Measurements from ENCODE around the gene IMMP2L.

Gene IMMP2L

GRCh38 chr7:111101856-111102646 is 460.2 kb downstream of the IMMP2L start:
- DNase-seq (ENCODE audit: low spot score) = no peak

DNA sequence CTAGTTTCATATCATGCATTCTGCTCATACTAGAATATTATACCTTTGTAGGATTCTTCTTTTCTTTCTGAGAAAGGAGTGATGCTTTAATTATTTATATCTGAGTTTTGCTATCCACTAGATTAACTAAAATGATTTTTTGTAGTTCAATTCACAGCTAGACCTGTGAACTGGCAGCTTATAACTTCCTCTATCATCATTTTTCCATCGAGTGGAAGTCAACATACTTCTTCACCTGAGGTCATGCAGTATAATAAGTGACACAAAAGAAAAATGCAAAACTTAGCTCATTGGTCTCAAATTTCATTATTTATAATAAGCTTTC is 463.4 kb downstream of the IMMP2L start:
- DNase-seq (ENCODE audit: low spot score) = no peak

- peak; percentile 35 for DNase-seq (ENCODE audit: low spot score)
Observed at GRCh38 chr7:111098011-111098925, 464.0 kb downstream of the IMMP2L start.

GRCh38 chr7:111096997-111097396 is 465.3 kb downstream of the IMMP2L start:
- DNase-seq (ENCODE audit: low spot score) = no peak

DNA sequence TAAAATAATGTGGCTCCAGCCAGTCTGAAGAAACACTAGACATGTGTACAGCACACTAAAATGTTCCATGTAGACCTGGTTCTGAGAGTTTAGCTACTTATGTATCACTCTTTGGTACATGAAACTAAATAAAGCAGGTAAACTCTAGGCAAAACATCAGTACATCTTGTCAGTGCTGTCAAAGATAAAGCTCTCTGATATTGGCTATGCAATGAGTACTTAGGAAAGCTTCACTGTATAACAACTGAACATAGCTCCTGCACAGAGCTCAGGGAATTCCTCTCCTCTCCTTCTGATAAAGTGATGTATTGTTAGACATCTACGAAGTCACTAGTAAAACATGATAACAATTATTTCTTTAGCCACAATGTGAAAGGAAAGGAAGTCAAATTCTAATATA is 467.9 kb downstream of the IMMP2L start:
- no peak for DNase-seq (ENCODE audit: low spot score)

- DNase-seq (ENCODE audit: low spot score) = no peak
Observed at GRCh38 chr7:111093496-111093895, 468.8 kb downstream of the IMMP2L start.

- no peak for DNase-seq (ENCODE audit: low spot score)
Observed at GRCh38 chr7:111092406-111093236, 469.7 kb downstream of the IMMP2L start.

GRCh38 chr7:111091593-111092358 is 470.5 kb downstream of the IMMP2L start:
- peak; percentile 34 for DNase-seq (ENCODE audit: low spot score)

- peak; percentile 85 for DNase-seq (ENCODE audit: low spot score)
Observed at GRCh38 chr7:111090846-111091245, 471.4 kb downstream of the IMMP2L start, which contains the start of gene LRRN3. Gene LRRN3, plus strand, starts transcription at chr7:111091127. Its CDS starts 31,646 bp downstream, at chr7:111122773.

- DNase-seq (ENCODE audit: low spot score) = no peak
Observed at GRCh38 chr7:111089822-111090426, 472.4 kb downstream of the IMMP2L start.

DNA sequence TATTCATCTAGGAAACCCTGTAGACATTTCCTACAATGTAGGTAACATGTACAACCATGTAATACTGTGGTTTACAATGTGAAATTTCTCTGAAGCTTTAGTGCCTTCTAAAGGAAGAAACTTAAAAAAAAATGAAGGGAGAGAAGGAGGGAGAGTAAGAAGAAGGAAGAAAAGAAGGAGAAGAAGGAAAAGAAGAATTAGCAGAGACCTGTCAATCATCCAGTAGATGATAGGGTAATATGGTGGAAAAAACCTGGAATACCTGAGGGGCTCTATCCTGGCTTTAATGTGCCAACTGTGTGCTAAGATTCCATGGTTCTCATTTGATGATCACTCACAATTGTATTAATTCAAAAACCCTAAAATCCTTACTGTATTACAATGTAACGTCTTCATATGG is 474.0 kb downstream of the IMMP2L start:
- no peak for DNase-seq (ENCODE audit: low spot score)

DNA sequence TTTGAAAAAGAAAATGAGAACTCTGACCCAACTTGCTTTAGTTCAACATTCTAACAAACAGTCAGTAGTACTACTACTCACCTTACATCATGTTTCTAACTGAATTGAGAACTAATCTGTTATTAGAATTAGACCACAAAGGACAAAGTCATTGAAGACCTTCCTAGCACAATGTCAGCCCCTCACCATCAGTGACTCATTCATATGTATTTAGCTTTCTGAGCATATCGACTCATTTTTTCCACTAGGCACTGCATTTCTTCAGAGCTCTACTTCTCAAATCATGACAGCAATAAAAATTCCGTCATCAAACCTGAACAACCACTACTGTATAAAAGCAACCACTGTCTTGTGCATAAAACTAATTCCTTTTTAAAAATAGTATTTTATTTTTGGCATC is 475.8 kb downstream of the IMMP2L start:
- no peak for DNase-seq (ENCODE audit: low spot score)

DNA sequence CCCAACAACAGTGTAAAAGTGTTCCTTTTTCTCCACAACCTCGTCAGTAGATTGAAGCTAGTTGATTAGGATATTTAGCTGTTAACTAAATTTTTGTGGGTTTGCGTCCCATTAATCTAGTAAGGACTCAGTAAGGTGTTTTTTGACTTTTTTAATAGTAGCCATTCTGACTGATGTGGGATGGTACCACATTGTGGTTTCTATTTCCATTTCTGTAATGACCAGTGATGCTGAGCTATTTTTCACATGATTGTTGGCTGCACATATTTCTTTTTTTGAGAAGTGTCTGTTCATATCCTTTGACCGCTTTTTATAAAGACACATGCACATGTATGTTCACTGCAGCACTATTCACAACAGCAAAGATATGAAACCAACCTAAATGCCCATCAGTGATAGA is 476.9 kb downstream of the IMMP2L start:
- DNase-seq (ENCODE audit: low spot score) = no peak

DNA sequence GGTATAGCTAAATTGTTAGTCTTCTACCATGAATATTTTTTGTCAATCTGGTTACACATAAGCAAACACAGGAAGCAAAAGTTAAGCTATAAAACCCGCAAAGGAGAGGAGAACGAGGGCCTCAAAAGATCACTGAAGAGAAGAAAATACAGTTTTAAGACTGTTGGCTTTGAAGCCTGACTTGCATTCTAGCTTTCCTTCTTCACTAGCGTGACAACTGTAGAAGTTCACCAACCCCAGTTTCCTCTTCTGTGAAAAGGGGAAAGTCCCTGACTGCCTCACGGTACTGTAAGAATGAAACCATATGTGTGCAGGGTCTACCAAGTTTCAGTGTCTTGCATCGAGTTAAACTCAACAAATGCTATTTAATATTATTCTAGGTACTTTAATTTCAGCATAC is 478.9 kb downstream of the IMMP2L start:
- no peak for DNase-seq (ENCODE audit: low spot score)

DNA sequence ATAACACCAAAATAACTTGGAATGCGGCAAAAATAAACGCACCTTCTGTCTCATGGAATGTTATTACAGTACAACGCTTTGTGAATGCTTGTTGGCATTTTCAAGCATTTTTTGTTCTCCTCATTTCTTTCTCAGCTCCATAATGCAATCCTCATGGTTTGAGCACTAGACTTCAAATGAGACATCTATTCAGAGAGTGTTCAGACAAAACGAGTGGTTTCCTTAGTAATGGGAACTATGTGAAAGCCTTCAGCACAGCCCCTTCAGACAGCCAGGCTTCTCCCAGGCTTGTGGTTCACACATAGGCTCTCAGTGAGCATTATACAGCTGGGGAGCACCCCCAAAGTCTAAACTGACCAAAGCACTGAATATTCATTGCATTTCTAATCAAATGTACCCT is 479.9 kb downstream of the IMMP2L start:
- DNase-seq (ENCODE audit: low spot score) = peak; percentile 33

- no peak for DNase-seq (ENCODE audit: low spot score)
Observed at GRCh38 chr7:111081546-111082267, 480.6 kb downstream of the IMMP2L start.

GRCh38 chr7:111080495-111081105 is 481.7 kb downstream of the IMMP2L start:
- DNase-seq (ENCODE audit: low spot score) = no peak

GRCh38 chr7:111077001-111077400 is 485.3 kb downstream of the IMMP2L start:
- no peak for DNase-seq (ENCODE audit: low spot score)

GRCh38 chr7:111076205-111076604 is 486.1 kb downstream of the IMMP2L start:
- DNase-seq (ENCODE audit: low spot score) = no peak

DNA sequence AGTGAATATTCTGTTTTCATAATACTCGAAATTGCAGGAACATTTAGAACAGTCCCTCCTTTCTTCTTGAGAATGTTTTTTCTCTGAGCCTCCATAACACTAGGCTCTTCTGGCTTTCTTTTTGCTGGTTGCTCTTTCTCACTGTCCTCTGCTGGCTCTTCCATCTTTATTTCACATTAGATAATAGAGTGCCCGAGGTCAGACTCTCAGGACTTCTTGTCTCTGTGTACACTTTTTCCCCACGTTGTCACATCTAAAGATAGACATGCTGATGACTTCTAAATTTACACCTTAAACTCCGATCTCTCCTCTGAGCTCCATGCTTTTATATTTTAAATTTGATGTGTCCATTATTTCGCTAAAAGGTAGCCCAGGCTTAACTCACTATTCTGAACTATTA is 486.8 kb downstream of the IMMP2L start:
- DNase-seq (ENCODE audit: low spot score) = no peak
